Prostate gland (tissue), 2 donors: ENCODE measurements around the gene ZBTB40.

ENCODE experiments used
- CTCF ChIP-seq, 4 experiments: fragments of 200-600 bp in 2 of 4; fragments of 450-650 bp in 2 of 4; sonication (generic) in 2 of 4; IDR thresholded peaks; 1 replicate in 3 of 4; 2 replicates in 1 of 4; pipeline ENCODE4 v1.5.1; 2016 to 2019; ENCODE audit warnings: antibody characterized with exemption in 4 of 4, mild to moderate bottlenecking in 2 of 4, moderate library complexity in 2 of 4
- POLR2A ChIP-seq: fragments of 450-650 bp; IDR thresholded peaks from one replicate; pipeline ENCODE4 v1.6.1; 2016; ENCODE audit warnings: antibody characterized with exemption, mild to moderate bottlenecking
- POLR2AphosphoS5 ChIP-seq: sonication (generic); formaldehyde crosslinking; IDR thresholded peaks from one replicate; pipeline ENCODE4 v1.6.1; 2017; ENCODE audit warnings: antibody characterized with exemption

GRCh38 chr1:22535399-22535798, 83.7 kb downstream of the ZBTB40 start:
- TF ChIP-seq CTCF (IDR thresholded peaks at IDR 0.05) = no peak
- no peak for TF ChIP-seq POLR2A
- TF ChIP-seq POLR2AphosphoS5 = no peak
